Neural progenitor cell (in vitro differentiated cells): ENCODE results near the gene FYB2.

ENCODE experiments used
- EZH2 ChIP-seq: fragments of 200-600 bp; sonication (generic); IDR thresholded peaks from 2 replicates; pipeline ENCODE4 v1.6.1; 2017; ENCODE audit warnings: antibody characterized with exemption, mild to moderate bottlenecking, moderate library complexity
- TF ChIP-seq, protein P1 (sequence below): fragments of 200-600 bp; sonication (generic); IDR thresholded peaks from 2 replicates; pipeline ENCODE4 v1.5.1; 2017; ENCODE audit warnings: antibody characterized with exemption, mild to moderate bottlenecking

DNA sequence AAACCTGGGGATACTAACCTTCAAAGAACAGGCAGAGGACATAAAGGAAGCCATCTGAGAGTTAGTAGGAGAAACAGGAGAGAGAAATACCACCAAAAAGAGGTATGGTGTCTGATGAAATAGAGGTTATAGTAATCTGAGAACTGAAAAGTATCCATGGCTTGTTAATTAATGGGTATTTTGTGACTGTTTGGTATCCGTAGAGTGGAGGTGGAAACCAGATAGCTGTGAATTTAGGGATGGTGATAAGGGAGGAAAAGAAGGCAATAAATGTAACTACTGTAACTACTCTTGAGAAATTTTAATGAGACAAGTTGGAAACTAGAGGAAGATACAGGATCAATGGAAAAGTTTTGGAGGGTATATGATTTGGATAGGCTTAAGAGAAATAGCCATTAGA is 146.6 kb downstream of the FYB2 start:
- TF ChIP-seq EZH2: no peak
- TF ChIP-seq, protein P1, sequence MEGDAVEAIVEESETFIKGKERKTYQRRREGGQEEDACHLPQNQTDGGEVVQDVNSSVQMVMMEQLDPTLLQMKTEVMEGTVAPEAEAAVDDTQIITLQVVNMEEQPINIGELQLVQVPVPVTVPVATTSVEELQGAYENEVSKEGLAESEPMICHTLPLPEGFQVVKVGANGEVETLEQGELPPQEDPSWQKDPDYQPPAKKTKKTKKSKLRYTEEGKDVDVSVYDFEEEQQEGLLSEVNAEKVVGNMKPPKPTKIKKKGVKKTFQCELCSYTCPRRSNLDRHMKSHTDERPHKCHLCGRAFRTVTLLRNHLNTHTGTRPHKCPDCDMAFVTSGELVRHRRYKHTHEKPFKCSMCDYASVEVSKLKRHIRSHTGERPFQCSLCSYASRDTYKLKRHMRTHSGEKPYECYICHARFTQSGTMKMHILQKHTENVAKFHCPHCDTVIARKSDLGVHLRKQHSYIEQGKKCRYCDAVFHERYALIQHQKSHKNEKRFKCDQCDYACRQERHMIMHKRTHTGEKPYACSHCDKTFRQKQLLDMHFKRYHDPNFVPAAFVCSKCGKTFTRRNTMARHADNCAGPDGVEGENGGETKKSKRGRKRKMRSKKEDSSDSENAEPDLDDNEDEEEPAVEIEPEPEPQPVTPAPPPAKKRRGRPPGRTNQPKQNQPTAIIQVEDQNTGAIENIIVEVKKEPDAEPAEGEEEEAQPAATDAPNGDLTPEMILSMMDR: no peak
